ENCODE data around the gene BCAS1.

DNA sequence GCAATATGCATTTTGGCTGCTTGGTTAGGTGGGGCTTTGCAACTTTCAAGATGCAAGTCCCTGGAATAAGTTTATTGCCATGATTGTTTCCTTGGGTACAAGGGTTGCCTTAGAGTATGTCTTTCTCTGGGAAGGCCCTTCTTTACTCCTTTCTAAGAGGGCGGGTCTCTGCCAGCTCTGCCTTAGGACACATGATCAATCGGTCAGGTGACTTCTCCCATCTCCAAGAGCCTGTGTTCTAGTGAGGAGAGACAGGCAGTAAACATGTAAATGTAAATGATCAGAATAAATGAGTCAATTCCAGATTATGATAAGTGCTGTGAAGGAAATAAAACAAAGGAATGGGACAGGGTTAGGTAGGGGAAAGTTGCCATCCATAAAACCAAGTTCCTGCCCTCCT, 43.2 kb upstream of the BCAS1 start:
- TF ChIP-seq FOXM1 (IDR thresholded peaks at IDR 0.05; ENCODE audit: borderline replicate concordance, low read depth) (no peak), EP300 (IDR thresholded peaks at IDR 0.05; ENCODE audit: borderline replicate concordance) (no peak)
